ENCODE results near the gene TBX10. TPM values are rescaled to one million over a fixed set of nuclear protein-coding genes. Genes with fewer than 3 reads are reported as not detected.
"Not testable (repeated sequence)": the region's sequence is repeated elsewhere in the genome, so short reads cannot be mapped to it uniquely, and the experiment has no call there.

Gene TBX10
- polyA plus RNA-seq, 5 donors = 0.12 TPM; not detected in 4

DNA sequence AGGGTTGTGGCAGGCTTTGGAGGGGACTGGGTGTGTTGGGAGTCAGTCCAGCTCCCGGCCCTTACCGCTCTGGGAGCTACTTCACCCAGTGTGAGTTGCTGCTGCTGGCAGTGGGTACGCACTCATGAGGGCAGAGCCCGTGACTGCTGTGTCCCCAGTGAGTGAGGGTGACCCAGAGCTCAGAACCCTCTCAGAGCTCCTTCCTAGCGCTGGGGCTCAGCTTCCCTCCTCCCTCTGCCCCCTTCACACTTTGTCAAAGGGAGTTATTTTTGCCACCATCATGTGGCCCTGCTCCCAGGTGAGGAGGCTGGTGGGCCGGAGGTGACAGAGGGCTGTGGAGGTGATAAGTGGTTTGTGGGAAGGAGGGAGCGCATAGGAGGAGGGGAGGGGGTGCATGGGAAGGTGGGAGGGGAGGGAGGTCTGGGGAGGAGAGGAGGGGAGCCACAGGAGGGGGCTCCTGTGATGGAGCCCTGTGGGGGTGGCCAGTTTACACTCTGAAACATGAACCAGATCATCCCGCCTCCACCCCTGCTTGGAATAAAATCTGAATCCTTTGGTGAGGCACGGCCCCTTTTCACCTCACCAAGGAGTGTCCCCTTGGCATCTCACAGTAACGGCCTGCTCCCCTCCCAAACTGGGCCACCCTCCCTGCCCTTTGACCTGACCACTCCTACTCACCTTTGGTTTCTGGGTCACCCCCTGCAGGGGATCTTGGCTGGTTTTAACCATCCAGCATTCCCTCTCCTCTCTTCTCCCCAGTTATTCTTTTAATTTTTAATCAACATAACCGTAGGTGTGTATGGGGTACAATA, 22.9 kb downstream of the TBX10 start:
- no peak for DNase-seq

DNA sequence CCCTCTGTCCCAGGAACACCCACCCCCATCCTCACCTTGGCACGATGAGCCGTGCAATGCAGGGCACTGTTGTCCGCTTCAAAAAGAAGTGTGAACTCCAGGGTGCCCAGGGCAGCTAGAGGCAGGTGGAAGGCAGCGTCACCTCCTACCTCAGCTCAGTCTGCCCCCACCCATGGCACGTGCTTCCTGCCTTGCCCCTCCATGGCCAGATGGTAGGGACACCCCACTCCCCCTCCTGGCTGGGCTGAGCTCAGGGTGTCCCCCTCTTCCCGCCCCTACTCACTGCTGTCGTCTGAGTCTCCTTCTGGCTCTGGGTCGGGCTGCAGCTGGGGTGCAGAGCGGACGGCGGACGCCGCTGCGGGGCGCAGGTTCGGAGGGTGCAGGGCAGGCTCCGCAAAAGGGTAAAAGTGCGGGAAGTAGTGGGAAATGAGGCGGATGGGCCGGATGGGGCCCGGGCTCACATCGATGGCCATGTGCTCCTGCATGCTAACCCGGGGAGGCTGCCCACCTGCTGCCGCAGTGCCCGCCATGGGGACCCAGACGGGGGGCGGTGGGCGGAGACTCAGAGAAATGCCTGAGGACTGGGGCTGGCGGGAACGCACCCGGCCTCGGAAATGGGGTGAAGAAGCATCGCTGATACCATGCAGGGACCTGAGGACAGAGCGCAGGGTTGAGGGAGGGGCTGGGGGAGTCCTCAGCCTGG, 23.7 kb downstream of the TBX10 start:
- no peak for DNase-seq

DNA sequence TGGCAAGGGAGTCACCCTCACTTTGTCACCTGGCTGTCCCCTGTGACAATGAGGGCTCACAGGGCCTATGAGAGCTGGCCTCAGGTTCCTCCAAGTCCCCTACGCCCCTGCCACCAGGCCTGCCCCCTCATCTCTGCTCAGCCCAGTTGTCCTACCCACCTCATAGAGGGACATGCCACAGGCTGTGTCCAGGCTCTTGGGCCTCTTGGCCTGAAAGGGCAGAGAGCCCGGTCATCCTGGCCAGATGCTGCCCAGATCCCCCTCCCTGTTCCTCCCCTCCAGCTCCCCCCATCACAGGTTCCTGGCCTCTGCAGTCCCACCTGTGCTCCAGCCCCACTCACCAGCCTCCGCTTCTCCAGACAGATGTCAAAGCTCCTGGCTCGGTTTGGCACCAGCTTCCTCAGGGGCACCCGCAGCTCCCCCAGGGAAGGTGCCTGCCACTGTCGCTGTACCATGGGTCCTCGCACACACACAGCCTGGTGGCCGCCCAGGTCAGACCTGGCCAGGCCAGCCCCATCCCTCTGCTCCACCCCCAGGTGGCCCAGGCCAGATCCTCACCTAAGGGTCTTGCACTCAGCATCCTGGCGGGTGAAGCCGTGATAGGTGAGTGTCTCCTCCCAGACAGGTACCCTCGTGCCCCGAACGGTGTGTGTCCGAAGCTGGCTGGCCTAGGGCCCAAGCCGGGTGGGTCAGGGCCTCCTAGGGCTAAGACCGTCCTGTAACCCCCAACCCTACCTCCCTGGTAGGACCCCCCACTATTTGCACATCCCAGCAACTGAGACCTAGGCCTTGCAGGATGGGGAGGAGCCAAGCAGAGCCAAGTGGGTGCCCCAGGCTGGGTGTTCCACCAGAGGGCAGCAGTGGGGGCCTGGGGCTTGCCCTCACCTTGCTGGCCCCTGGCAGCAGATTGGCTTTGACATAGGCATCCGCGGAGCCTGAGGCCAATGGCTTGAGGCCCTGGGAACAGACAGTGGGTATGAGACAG, 24.5 kb downstream of the TBX10 start:
- no peak for DNase-seq

DNA sequence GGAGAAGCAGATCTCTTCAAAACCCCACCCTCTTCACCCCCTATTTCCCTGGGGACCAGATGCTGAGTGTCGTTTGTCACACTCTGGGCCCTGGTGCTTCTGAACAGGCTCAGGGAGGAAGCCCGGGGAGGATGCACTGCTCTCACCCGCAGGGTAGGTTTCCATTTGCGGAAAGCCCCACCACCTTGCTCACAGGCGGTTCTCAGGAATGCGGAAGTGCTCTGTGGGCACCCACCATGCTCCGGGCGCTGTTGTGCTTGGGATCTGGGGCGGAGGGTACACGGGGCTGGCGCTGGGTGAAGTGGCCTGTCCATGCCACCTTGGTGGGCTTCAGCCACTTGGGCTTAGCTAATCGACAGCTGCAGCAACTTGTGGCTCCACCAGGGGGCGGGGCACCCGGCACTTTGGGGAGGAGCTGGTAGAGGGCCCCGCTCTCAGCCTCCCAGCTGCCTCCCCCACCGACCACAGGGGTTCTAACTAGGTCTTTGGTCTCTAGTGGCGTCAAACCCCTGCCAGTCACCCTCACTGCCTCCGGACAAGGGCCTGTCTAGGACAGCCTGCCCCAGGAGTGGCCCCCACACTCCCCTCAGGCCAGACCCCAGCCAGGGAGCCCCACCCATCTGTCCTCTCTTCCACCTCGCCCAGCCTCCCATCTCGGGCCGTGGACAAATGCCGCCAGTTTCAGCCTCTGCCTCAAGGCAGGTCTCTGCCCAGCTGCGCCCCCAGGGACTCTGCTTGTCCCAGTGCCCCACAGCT, 25.4 kb downstream of the TBX10 start:
- DNase-seq = peak in 1 of 2 donors; percentile 39

DNA sequence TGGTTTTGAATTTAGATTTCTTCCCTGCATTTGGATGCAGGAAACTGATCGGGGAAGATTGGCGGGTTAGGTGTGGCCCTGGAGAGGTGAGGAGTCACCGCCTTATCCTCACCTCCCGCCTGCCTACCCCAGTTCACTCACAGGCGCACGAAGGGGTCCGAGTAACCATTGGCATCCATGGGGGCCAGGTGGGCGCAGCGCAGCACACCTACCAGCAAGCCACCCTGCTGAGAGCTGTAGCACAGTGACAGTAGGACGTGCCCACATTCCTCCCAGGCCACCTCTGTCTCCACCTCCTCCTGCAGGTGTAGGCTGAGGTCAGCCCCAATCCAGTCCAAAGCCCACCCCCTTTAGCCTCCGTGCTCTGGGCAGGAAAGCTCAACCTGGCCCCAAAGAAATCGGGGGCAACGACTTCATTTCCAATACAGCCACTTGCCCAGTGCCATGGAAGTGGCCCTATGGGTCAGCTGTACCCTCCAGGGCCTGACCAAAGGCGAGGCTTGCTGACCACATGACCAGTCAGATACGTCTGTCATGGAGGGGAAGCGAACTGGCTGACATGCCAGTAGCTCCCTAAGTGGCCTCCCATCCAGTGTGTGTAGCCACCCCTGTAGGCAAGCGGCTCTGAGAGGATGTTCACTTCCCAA, 26.1 kb downstream of the TBX10 start:
- no peak for DNase-seq

DNA sequence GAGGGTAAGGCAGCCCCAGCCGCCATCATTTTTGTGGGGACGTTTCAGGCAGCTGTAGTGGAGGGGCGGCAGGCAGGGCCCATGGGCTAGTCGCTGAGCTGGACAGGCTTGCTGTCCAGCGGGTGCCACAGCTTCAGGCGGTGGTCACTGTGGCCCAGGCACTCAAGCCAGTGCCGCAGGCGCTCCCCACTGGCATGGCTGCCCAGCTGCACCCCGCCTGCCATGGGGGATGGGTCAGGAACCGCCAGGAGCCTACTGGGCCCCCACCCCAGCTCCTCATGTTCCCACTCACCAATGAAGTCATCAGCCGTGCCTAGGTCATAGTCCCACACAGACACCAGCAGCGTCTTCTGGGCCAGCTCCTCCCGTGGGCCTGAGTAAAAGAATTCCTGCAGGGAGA, 26.8 kb downstream of the TBX10 start:
- DNase-seq = no peak

DNA sequence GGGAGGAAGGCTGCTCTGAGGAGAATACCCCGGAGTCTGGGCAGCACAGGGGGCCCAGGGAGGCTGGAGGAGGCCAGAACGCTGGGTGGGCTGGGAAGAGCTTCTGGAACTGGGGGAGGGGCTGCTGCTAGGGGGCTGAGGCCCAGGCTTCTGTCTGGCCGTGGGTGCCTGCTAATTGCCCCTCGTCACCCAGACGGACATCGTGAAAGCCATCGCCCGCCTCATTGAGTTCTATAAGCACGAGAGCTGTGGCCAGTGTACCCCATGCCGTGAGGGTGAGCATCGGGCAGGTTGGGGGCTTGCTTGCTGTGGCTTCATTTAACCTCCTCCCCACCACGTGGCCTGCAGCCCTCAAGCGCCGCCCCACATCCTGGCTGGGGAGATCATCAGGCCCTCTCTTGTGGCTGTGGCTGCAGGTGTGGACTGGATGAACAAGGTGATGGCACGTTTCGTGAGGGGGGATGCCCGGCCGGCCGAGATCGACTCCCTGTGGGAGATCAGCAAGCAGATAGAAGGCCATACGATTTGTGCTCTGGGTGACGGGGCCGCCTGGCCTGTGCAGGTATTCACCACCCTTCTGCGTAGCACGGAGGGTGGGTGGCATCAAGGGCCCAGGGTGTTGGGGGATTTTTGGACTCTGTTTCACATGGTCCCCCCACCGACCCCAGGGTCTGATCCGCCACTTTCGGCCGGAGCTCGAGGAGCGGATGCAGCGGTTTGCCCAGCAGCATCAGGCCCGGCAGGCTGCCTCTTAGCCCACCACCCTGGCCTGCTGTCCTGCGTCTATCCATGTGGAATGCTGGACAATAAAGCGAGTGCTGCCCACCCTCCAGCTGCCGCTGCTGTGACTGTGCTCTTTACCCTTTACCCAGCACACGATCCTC, 27.6 kb downstream of the TBX10 start:
- no peak for DNase-seq

DNA sequence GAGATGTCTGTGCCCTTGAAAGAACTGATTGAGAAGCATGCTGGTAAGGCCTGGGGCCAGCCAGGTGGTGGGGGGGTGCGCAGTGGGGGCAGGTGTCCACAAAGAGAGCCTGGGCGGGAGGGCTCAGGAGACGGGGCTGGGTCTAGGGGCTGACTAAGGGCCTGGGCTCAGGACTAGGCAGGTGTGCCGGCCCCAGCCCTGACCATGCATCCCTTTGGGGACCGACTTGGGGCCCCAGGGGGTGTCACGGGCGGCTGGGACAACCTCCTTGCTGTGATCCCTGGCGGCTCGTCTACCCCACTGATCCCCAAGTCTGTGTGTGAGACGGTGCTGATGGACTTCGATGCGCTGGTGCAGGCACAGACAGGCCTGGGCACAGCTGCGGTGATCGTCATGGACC, 28.4 kb downstream of the TBX10 start:
- no peak for DNase-seq

DNA sequence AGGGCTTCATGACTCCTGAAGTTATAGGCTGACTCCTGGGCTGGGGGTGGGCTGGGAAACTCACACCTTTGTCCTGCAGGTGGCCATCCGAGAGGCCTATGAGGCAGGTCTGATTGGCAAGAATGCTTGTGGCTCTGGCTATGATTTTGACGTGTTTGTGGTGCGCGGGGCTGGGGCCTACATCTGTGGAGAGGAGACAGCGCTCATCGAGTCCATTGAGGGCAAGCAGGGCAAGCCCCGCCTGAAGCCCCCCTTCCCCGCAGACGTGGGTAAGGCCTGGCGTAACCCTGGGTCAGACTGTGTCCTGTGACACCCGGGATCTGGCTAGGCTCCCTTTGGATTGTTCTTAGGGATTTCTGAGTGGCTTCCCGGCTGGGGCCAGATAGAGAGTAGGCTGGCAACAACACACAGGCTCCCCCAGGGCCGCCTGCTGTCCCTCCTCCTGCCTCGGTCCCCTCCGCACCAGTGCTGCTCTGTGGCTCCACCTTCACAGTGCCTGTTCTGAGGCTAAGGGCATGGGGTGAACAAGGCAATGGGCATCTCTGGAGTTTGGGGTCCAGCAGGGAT, 29.2 kb downstream of the TBX10 start:
- no peak for DNase-seq

DNA sequence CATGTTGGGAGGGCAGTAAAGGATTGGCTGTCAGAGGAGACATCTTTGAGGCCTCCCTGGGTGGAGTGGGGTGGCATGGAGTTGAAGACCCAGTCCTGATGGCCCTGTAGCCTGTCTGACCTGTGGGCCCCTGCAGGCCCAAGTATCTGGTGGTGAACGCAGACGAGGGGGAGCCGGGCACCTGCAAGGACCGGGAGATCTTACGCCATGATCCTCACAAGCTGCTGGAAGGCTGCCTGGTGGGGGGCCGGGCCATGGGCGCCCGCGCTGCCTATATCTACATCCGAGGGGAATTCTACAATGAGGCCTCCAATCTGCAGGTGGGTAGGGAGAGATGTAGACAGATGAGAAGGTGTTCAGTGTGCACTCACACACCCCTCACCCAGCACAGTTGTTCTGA, 30.2 kb downstream of the TBX10 start:
- DNase-seq = no peak

DNA sequence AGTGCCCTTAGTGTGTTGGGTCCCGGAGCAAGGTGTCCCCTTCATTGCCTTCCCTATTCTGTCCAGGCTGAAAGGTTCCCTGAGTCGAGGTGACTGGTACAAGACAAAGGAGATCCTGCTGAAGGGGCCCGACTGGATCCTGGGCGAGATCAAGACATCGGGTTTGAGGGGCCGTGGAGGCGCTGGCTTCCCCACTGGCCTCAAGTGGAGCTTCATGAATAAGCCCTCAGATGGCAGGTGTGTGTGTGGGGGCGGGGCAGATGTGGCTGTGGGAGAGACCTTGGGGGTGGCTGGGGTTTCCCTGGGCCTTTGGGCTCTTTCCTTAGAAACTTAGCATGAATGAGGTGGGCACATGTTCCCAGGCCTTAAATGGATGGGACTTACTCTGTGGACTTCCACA, 31.1 kb downstream of the TBX10 start:
- no peak for DNase-seq

DNA sequence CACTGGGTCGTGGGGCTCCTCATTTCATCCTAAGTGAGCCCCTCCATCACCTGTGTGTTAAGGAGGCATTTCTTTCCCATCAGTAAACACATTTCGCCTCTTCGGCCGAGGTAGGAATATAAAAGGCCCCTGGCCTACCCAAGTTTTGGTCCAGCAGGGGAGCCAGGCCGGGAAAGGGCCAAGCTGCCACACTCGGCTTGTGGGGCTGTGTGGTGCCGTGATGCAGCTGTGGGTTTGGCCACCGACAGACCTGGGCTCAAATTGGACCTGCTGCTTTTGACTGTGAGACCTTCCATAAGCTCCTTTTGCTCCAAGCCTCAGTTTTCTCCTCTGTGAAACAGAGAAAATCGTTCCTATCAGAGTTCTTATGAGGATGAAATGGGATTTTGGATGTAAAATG, 32.1 kb downstream of the TBX10 start:
- no peak for DNase-seq

DNA sequence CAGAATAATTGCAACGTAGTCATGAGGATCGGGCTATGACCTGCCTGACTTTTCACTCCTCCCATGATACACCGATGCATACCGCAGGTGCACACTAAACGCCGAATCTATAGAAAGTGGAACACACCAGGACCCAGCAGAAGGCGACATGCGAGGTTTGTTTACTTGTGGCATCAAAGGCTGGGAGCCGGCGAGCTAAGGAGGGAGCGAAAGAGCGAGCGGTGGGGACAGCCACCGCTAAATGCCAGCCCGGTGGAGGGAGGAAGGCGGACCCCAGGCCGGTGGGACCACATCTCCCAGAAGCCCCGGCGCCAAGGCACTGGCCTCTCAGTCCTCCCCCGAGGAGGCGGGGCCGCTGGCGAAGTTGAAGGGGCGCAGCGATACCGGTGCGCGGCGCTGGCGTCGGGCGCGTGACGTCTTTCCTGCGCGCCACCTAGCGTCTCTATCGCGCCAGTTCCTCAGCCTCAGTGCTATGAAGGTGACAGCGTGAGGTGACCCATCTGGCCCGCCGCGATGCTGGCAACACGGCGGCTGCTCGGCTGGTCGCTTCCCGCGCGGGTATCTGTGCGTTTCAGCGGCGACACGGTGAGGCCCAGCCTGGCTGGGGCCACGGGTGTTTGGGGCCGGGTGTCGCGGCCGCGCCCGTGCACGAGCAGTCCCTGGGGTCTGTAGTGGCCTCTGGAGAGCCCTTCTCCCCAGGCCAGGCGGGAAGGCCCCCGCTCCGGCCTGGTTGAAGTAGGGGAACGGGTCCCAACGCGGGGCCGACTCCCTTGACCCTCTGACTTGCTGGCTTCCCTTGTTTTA, 32.9 kb downstream of the TBX10 start, which contains the start of gene NDUFV1:
TSS of gene NDUFV1 (plus strand) at position 445 of the 804 bp plus-strand sequence. CDS start at position 514, 69 bp downstream.
- DNase-seq = peak; percentile 95 to 97

DNA sequence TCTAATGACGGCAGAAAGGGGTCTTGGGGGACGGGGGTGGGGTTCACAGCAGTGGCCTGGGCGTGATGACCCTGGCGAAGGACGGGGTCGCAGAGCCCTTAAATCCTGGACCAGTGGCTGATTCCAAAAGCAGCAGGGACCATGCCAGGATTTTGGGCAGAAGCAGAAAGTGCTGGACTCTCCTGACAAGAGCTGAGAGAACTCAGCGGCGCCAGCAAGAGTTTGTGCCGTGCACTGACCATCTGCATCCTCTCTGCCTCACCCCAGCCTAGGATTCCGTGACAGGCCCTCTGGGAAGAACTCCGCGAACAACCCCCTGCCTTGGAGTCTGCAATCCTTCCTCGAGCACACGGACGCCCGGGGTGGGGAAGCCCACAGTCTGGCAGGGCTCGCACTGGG, 33.5 kb downstream of the TBX10 start:
- peak; percentile 58 to 65 for DNase-seq

DNA sequence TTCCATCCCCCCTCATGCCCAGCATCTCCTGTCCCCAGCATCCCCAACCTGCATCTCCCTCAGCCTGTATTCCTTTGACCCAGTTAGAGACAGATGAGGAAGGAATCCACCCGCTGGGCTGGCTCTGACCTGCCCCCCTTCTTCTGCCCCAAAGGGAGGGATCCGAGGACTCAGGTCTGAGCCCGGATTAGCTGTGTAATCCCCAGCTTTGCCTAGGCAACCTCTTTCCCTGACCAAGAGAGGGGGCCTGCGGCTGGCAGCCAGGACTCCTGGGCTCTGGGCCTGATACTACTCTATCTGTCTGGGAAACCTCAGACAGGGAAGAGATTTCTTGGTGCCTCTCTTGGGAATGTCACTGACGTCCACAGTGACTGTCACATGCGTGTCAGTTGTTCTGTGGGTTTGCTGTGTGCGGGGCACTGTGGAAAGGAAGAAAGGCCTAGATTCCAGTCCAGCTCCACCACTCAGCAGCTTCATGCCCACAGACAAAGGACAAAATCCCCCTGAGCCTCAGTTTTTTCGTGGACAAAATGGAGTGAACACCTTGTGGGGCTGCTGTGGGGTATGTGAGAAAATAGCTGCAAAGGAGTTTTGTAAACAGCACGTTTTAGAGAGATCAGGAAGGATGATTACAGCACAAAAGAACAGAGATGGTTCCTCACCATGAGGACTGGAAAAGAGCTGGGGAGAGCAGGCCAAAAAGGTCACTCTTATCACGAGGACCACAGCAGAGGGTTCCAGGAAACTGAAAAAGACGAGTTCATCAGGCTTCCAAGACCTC, 34.1 kb downstream of the TBX10 start:
- no peak for DNase-seq

DNA sequence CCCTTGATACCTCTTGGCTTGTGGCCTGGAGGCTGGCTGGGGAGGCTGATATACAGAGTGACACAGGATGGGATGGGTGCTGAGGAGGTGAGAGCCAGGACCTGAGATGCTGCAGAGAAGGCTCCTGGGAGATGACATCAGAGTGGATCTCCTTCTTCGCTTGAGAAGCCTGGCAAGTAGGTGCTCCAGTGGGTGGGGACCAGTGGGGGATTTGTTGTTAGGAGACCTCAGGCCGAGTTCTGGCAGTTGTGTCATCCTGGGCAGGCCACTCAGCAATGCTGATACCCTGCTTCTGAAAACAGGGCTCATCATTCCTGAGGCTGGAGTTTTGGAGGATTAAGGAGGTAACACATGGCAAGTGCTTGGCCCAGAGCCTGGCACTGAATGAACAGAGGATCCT, 34.7 kb downstream of the TBX10 start:
- no peak for DNase-seq

DNA sequence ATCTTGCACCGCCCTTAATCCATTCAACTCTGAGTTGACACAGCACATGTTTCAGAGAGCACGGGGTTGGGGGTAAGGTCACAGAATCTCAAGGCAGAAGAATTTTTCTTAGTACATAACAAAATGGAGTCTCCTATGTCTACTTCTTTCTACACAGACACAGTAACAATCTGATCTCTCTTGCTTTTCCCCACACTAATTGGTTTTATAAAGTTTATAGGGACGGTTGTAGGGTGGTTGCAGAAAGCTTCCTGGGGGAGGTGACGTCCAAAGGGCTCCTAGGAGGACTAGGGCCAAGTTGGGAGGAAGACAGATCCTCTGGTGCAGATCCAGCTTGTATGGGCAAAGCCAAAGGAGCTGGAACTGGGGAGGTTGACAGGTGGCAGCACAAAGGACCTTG, 35.4 kb downstream of the TBX10 start:
- DNase-seq = not testable (repeated sequence)

DNA sequence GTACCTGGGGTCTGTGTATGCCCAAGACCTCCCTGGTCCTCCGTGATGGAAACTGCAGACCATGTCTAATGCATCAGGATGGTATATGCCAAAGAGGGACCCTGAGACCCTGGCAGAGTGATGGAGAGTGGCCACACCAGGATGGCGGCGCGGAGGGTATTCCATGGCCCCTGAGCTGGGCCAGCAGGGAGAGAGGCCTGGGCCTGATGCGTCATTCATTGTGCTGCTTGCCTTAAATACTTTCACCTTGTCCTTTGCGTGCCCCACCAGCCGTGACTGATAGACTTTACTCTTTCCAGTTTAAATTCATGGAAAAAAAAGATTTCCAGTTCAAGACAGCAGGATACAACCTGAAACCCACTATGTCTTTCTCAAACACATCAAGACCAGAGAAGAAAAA, 38.5 kb downstream of the TBX10 start:
- DNase-seq = no peak
